Nephron progenitor cell (in vitro differentiated cells): ENCODE data around the gene MGAT4D.
A peak's percentile ranks its signal among the peaks of the same experiment; 100 is the strongest.
"Not testable (repeated sequence)": the region's sequence is repeated elsewhere in the genome, so short reads cannot be mapped to it uniquely, and the experiment has no call there.

Experiments
- DNase-seq: peaks from one replicate; pipeline ENCODE4 v3.0.0; 2021
- H3K27ac Mint-ChIP-seq: 2 replicates; pipeline ENCODE4 v1.8.0; 2021; ENCODE audit warnings: mild to moderate bottlenecking, moderate library complexity, mixed read lengths
- H3K27me3 Mint-ChIP-seq: 2 replicates; pipeline ENCODE4 v1.8.0; 2021; ENCODE audit warnings: mild to moderate bottlenecking, low read depth, mixed read lengths; ENCODE audit not compliant: poor library complexity
- H3K36me3 Mint-ChIP-seq: 2 replicates; pipeline ENCODE4 v1.8.0; 2021; ENCODE audit warnings: low read depth, mixed read lengths
- H3K4me1 Mint-ChIP-seq: 2 replicates; pipeline ENCODE4 v1.8.0; 2021; ENCODE audit warnings: mixed read lengths
- H3K4me3 Mint-ChIP-seq: 2 replicates; pipeline ENCODE4 v1.8.0; 2021; ENCODE audit warnings: mild to moderate bottlenecking, moderate library complexity, mixed read lengths
- H3K9me3 Mint-ChIP-seq: 2 replicates; pipeline ENCODE4 v1.8.0; 2021; ENCODE audit warnings: mild to moderate bottlenecking, moderate library complexity, mixed read lengths
- CTCF ChIP-seq: fragments of 200-600 bp; sonication (generic); IDR thresholded peaks from 2 replicates; pipeline ENCODE4 v1.5.0; 2021; ENCODE audit warnings: antibody characterized with exemption

The MGAT4D gene

GRCh38 chr4:140427106-140427918 lies 70.8 kb downstream of the MGAT4D start, which contains the start of gene CLGN:
CLGN (minus strand) TSS chr4:140427648; CDS start chr4:140413078, 14,570 bp downstream.
- Mint-ChIP-seq H3K27me3 (peaks cover 64% of the 10 kb centered on the region), H3K36me3 (peaks cover 9% of the 10 kb centered on the region), H3K4me3 (peak within 1 kb of the TSS; percentile 90), H3K27ac (no peak within 1 kb of the TSS), H3K4me1 (peaks cover 14% of the 10 kb centered on the region), H3K9me3 (no peaks in the 10 kb centered on the region)
- peak; percentile 50 for TF ChIP-seq CTCF
- DNase-seq, result peak; percentile 95

- DNase-seq, result peak; percentile 55
- Mint-ChIP-seq H3K4me3 (peak overlapping the region; percentile 90), H3K27ac (no peak overlapping the region), H3K9me3 (no peaks in the 10 kb centered on the region), H3K36me3 (peaks cover 9% of the 10 kb centered on the region), H3K27me3 (peaks cover 65% of the 10 kb centered on the region), H3K4me1 (peaks cover 14% of the 10 kb centered on the region)
- no peak for TF ChIP-seq CTCF
Observed at GRCh38 chr4:140426610-140427105, 71.4 kb downstream of the MGAT4D start.

DNA sequence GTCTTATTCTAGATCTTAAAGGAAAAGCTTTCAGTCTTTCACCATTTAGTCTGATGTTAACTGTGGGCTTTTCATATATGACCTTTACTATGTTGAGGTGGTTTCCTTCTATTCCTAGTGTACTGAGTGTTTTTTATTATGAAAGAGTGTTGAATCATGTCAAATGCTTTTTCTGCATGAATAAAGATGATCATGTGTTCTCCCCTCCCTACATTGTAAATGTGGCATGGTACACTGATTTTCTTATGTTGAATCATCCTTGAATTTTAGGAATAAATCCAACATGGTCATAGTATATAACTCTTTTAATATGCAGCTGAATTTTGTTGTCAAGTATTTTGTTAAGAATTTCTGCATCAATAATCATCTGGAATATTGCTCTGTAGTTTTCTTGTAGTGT lies 75.0 kb downstream of the MGAT4D start:
- TF ChIP-seq CTCF, result no peak
- H3K4me3 Mint-ChIP-seq, result no peak overlapping the region
- peaks cover 41% of the 10 kb centered on the region for H3K27me3 Mint-ChIP-seq
- H3K9me3 Mint-ChIP-seq, result no peaks in the 10 kb centered on the region
- H3K4me1 Mint-ChIP-seq, result peaks cover 14% of the 10 kb centered on the region
- H3K27ac Mint-ChIP-seq, result no peak overlapping the region
- DNase-seq, result no peak
- H3K36me3 Mint-ChIP-seq, result peaks cover 9% of the 10 kb centered on the region

DNA sequence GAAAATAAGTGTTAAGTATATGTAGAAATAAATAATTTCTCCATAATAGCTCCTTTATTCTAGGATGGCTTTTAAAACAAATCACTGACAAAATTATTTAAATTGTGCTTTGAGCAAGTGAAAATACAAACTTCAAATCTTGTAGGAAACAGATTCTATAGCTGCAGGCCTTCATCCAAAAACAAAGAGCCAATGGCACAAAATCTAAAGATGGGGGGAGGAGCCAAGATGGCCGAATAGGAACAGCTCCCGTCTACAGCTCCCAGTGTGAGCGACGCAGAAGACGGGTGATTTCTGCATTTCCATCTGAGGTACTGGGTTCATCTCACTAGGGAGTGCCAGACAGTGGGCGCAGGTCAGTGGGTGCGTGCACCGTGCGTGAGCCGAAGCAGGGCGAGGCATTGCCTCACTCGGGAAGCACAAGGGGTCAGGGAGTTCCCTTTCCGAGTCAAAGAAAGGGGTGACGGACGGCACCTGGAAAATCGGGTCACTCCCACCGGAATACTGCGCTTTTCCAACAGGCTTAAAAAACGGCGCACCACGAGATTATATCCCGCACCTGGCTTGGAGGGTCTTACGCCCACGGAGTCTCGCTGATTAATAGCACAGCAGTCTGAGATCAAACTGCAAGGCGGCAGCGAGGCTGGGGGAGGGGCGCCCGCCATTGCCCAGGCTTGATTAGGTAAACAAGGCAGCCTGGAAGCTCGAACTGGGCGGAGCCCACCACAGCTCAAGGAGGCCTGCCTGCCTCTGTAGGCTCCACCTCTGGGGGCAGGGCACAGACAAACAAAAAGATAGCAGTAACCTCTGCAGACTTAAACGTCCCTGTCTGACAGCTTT lies 84.7 kb downstream of the MGAT4D start:
- not testable (repeated sequence) for H3K4me1 Mint-ChIP-seq, H3K4me3 Mint-ChIP-seq, DNase-seq, H3K27ac Mint-ChIP-seq, H3K27me3 Mint-ChIP-seq
- peaks cover 11% of the 10 kb centered on the region for H3K36me3 Mint-ChIP-seq
- peaks cover 18% of the 10 kb centered on the region for H3K9me3 Mint-ChIP-seq

DNA sequence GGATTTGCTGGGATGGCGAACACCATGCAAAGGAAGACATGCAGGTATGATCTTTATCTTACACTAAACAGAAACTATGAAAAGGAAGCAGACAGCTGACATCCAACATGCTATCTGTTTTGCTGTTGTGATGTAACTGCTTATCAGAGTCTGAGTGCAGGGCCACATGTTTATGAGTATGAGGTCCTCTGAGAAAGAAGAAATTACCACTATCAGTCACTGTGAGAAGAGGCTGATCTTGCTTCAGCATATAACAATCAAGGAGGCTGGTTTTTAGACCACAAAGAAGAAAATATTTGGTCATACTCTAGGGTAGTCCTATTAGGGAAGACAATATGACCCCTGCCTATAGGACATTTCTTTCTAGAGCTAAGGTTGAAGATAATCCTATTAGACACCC lies 89.1 kb downstream of the MGAT4D start:
- peaks cover 6% of the 10 kb centered on the region for H3K9me3 Mint-ChIP-seq
- no peak for DNase-seq
- H3K4me3 Mint-ChIP-seq, result no peak overlapping the region
- H3K27ac Mint-ChIP-seq, result no peak overlapping the region
- H3K36me3 Mint-ChIP-seq, result peaks cover 24% of the 10 kb centered on the region
- no peak for TF ChIP-seq CTCF
- H3K27me3 Mint-ChIP-seq, result no peaks in the 10 kb centered on the region
- H3K4me1 Mint-ChIP-seq, result no peaks in the 10 kb centered on the region

- Mint-ChIP-seq H3K36me3 (peaks cover 15% of the 10 kb centered on the region), H3K9me3 (no peaks in the 10 kb centered on the region), H3K4me1 (no peaks in the 10 kb centered on the region), H3K27me3 (no peaks in the 10 kb centered on the region), H3K27ac (no peak overlapping the region), H3K4me3 (no peak overlapping the region)
- DNase-seq, result no peak
- TF ChIP-seq CTCF, result no peak
Observed at GRCh38 chr4:140406292-140406691, 91.8 kb downstream of the MGAT4D start.
